Upper lobe of left lung (tissue), 4 donors: ENCODE results near the gene DZIP1.

Source experiments
- CTCF ChIP-seq, 6 experiments: fragments of 450-650 bp in 4 of 6; fragments of 200-600 bp in 2 of 6; sonication (generic) in 2 of 6; IDR thresholded peaks; one replicate each; pipeline ENCODE4 v1.5.1; 2016 to 2019; ENCODE audit warnings: antibody characterized with exemption in 6 of 6
- EP300 ChIP-seq, 4 donors: sonication (generic); formaldehyde crosslinking; IDR thresholded peaks; one replicate each; pipeline ENCODE4 v1.5.1; 2017; ENCODE audit warnings: antibody characterized with exemption in 4 of 4, control low read depth in 2 of 4
- POLR2A ChIP-seq, 4 donors: fragments of 450-650 bp; IDR thresholded peaks; one replicate each; pipeline ENCODE4 v1.5.1; 2016 to 2017; ENCODE audit warnings: antibody characterized with exemption in 4 of 4, mild to moderate bottlenecking in 2 of 4
- POLR2AphosphoS5 ChIP-seq, 2 donors: sonication (generic); formaldehyde crosslinking; IDR thresholded peaks; one replicate each; pipeline ENCODE4 v1.5.1; 2017; ENCODE audit warnings: antibody characterized with exemption in 2 of 2

GRCh38 chr13:95568131-95568530 is 76.4 kb downstream of the DZIP1 start:
- TF ChIP-seq CTCF (IDR thresholded peaks at IDR 0.05) = no peak
- TF ChIP-seq POLR2AphosphoS5 (IDR thresholded peaks at IDR 0.05) = no peak
- no peak for TF ChIP-seq EP300 (IDR thresholded peaks at IDR 0.05)
- TF ChIP-seq POLR2A (IDR thresholded peaks at IDR 0.05) = no peak
